OCI-M2 (cell line): Measurements from ENCODE around the gene DOCK2.

Experiments
- DNase-seq: peaks from one replicate; lab custom pipeline; 2025; ENCODE audit not compliant: unreplicated experiment; lab: John Stamatoyannopoulos, UW

DOCK2 gene

DNA sequence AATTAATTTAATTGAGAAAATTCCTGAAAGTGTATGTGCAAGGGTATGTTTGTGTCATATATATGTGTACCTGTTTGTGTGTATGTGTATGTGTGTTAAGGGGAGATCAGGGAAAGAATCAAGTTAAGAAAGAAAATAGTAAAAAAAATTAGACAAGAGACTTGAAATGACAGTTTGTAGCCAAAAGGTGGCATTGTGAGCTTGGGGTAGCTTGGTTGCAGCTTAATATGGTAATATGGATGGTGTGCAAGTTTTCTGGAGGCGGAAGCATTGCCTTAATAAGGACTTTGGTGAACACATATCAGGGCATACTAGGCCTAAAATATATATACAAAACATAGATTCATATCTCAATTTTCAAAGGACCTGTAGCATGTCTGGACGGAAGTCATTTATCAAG is 213.3 kb downstream of the DOCK2 start:
- DNase-seq = no peak

DNA sequence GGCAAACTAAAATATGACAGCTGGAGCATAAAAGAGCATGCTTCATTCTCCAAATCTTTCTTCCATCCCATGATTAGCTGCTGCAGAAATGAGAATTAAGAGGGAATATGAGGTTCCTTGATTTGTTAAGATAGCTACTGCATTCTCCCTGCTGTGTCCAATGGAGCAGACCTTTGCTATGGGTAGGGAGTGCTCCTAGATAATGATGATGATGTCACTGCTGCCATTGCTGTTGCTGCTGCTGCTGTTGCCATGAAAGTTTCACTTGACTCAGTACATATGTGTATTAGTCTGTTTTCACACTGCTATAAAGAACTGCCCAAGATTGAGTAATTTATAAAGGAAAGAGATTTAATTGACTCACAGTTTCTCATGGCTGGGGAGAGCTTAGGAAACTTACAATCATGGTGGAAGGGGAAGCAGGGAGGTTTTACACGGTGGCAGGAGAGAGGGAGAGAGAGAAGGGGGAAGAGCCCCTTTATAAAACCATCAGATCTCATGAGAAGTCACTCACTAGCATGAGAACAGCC is 214.3 kb downstream of the DOCK2 start:
- no peak for DNase-seq

DNA sequence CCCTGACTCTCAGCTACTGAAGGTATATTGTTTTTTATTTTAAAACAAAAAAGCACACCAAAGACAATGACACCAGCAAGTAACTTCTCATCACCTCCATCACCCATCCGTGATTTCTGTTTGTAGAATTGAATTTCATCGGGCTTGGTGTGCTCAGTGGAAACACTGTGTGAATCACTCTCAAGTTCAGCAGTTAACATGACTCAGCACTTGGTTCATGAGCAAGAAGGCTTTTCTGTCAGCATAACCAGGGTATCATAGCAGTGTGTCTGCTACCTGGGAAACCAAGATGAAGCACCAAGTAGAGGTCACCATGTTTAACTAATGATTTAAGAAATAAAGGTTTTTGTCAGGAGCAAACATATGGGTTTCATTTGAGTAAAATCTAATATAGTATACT is 219.5 kb downstream of the DOCK2 start:
- DNase-seq = no peak

DNA sequence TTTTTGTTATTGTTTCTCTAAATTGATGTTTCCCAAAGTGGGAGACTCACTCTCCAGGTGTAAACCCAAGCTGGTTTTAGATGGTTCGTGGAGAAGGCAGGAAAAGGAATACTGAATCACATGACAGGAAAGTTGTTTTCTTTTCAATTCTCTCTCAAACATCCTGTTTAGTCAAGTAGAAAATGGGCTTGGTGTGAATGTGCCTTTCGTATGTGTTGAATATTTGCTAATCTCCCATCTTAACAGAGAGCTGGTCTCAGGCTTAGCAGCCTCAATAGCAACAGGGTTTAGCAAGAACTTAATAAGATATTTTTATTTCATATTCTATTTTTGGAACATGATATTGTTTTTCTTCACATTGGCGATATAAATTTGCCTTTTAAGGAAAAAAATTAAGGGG is 223.5 kb downstream of the DOCK2 start:
- DNase-seq = no peak

DNA sequence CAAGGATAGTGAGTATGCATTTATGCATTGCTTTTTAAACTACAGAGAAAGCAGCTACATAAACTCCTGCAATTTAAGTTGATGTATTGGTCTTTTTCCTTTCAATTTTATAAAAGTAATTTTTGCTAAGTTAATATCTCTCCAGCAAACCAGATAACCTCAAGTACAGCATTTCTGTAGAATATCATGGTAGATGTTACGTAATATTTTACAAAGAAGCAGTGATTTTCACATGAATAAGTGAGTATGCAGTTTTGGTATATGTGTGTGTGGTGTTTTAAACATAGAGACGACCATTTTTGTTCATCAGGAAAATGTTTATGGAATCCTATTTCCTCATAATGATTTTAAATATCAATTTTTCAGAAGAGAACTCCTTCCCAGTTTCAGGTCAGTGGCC is 224.4 kb downstream of the DOCK2 start:
- DNase-seq = no peak

DNA sequence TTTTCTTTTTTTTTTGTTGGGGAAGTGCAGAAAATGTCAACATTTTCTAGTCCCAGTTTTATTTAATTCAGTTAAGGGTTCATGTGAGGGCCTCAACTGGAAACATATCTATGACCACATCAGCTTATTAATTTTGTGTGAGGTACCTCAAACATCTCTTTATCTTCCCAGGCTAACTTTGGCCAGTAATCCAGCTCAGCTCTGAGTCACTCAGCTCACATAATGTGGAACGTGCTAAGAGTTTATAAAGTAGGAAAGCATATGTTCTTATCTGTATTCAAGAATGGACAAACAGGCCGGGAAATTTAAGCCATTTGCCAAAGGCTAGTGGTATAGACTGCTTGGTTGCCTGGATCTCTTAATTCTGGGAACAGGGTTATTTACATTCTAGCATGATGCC is 224.9 kb downstream of the DOCK2 start:
- no peak for DNase-seq

DNA sequence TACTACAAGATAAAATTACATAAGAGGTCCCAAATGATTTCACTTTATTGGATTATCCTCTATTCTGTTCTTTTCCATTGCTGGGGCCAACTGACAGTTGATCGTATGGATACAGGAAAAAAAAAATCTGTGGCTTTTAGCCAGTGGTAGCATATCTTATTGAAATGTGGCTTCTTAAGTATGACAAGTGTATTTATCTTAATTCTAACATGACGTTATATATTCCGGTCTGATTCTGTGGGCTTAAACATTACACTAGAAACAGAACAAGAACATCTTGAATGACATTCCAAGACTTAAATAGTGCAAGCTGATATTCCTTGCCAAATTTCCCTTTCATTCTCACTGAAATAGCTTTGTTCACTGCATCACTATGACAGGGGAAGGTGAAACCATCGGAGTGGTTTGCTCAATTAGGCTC is 225.3 kb downstream of the DOCK2 start:
- DNase-seq = no peak

DNA sequence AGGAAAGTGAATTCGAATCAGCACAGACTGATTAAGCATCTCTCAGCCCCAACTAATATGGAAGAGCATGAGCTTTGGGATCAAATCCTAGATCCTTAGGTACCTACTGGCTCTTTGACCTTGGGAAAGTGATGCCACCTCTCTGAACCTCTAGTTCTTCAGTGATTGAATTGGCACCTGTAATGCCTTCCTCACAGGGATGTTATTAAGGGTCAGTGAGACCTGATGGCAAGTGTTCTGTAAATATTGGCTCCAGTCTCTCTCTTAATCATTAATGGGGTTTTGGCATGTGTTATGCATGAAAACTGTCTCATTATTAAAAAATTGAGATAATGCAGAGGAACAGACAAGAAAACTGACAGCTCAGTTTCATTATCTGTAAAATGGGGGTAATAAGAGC is 227.4 kb downstream of the DOCK2 start:
- no peak for DNase-seq

DNA sequence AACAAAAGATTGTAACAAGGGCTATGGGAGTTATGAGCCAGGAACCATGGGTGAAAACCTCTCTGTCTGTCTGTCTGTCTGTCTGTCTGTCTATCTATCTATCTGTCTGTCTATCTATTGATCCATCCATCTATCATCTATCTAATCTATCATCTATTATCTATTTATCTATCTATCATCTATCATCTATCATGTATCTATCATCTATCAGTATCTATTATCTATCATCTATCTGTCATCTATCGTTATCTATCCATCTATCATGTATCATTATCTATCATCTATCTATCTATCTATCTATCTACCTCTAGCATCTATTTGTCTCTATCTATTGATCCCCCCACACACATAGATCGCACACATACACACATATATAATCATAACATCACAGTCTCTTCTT is 230.3 kb downstream of the DOCK2 start:
- DNase-seq = no peak

DNA sequence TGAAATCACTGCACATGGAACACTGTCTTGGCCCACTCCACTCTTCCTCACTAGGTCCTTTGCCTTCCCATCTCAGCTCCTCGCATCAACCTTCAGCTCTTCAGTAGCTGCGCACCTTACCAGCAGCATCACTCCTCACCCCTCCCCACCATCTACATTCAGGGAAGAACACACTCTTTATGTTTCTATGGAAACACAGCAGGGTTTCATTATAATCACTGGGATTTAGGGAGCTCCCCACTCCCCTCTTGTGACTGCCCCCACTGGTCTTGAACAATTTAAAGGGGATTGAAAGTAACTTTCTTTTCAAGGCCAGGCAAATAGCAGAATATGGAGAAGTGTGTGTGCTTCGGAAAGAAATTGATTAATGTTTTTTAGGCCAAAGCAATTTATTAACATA is 232.0 kb downstream of the DOCK2 start:
- no peak for DNase-seq

DNA sequence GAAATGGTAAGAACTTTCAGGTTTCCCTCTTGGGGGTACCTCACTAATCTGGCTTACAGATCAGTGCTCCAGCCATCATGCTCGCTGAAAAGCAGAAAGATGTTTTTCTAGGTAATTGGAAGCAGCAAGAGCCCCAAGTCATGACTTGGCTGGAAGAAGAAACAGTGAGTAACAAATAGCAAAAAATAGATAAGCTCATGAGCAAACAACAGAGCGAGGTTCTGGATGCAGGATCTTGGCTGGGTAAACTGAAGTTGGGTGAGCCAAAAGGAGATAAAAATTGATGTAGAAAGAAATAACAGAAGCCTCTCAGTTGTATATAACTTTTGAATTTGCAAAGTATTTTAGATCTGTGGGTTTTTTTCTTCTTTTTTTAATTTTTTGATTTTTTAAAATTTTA is 233.1 kb downstream of the DOCK2 start:
- DNase-seq = no peak

DNA sequence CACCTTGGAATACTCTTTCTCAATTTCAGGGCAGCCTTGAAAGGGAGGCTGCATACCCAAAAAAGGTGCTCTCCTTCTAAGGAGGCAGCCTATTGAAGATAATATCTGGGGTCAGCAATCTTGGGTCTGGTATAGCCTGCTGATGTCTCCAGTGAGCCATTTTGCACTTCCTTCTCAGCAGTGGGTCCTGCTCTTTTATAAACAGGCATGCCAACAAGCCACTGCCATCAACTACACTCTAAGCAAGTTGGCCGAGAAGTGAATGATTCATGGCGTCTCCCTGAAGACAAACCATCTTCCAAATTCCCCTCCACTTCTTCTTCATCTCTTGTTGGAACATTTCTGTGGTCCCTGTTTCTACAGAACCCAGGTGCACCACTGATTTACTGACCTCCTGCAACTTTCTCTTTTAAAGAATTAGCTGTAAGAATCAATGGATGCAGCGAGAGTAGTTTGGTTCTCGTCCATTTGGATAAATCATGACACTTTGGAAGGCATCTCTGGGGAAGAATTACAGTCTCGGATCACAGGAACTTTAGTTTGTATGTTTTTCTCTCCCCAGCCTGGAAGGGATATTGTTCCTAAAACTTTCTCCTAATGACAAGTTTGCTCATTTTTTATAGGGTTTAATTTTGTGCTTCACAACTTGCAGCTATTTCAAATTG is 234.9 kb downstream of the DOCK2 start:
- DNase-seq = no peak

DNA sequence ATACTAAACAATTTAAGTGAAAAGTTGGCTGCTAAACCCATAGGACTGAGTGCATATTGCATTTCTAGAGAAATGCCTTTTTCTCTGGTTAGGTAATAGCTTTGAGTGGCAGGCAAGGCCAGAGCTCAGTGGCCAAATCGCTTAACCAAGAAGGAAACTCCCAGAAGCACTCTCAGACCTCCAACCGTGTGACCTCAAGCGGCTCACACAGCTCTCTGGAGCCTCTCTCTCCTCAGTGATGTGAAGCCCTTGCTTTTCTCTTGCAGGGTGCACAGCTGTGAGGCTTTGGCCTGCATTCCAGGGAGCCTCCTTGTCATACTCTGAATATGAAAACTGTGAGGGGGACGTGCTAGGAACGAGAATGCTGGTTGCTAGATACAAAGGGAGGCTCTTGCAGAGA is 236.6 kb downstream of the DOCK2 start:
- DNase-seq = no peak

DNA sequence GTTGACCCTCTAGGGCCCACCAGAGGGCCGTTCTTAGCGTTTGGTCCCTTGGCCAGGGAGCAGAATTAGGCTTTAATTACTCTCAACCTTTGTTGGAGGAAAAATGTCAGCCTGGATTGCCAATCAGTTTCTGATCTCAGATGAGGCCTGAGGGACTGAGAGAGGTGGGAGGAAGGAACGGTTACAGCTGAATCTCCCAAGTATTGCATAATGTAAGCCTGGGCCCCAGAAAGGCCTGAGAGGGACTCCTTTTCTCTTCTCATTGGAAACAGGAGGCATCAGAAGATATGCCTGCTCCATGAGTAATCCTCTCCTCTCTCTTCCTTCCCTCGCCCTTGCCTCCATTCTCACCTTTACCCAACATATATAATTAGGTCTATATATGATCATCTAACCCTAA is 237.5 kb downstream of the DOCK2 start:
- no peak for DNase-seq

DNA sequence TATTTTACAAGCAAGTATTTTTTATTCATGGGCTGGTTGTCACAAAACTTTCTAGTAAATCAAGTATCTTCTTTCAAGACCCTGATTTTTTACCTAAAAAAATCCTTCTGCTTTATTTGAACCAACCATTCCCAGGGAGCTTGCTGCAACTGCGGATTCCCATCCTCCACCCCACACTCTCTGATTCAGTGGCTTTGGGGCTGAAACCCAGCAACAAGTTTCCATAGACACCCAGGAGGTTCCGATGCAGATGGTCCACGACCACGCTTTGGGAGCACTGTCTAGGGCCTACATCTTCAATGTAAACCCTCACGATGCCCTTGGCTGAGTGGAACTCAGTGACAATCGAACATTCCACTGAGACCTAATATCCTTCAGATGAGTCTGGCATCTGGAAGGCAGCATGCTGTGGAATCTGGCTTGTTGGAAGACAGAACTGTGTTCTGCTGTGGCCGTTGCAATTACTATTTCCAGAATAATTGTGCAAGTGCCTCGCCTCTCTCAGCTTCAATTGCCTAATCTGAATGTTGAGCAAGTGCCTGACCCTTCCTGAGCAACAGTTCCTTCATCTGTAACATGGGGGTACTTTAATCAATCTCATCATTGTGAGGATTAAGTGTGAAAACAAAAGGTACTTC is 238.1 kb downstream of the DOCK2 start:
- DNase-seq = no peak

DNA sequence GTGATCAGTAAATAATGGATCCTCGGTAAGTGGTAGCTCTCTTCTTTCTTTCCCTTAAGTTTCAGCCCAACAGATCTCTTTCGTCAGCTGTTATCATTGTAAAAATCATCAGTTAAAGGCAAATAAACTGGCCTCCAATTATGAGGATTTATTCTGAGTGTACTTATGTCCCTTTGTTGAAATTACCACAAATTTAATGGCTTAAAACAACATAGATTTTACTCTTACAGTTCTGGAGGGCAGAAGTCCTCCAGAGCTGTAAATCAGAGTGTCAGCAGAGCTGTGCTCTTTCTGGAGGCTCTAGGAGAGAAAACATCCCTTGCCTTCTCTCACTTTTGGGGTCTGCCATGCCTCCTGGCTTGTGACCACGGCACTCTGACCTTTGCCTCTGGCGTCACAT is 238.7 kb downstream of the DOCK2 start:
- DNase-seq = no peak

DNA sequence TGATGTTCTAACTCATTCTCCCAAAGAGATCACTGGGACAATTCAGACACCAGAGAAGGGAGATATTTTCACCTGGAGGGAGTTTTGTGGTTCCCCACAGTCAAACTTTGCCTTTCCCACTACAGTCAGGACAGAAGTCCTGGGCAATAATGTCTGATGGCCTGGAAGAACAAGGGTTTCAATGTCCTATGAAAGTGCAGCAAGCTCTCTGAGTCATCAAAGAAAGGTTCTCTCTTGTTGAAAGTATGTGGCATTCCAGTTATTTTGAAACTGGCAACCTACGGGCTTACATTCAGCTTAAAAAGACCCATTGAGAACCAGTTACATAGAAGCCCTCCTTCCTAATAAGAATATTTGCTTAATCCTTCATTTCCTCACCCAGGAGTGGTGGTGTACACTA is 239.3 kb downstream of the DOCK2 start:
- DNase-seq = no peak

DNA sequence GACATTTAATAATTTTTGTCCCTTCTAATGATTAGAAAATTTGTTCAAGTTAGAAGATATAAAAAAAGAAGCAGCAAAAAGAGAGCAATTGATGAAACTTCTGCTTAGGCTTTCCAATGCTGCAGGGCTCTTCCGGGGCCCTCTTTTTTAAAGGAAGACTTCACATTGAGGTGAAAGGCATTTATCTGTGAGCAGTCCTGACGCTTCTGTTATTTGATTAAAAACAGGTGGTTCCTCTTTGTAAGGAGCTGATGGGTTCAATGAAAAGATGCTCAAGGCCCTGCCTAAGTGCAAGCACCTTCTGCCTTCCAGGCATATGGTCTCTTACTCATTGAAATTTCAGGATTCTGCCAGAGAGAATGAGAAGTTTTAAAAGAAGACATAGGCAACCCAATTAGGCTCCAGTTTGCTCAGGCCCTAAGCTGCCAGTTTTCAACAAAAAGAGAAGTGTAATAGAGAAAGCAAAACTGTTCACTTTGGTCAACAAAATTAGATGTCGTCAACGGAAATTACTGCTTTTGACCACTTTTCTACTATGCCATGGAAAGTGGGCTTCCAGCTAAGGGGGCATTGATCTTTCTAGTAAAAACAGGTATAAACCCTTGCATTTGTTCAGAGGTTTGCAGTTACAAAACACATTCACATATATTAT is 243.1 kb downstream of the DOCK2 start:
- DNase-seq = no peak

DNA sequence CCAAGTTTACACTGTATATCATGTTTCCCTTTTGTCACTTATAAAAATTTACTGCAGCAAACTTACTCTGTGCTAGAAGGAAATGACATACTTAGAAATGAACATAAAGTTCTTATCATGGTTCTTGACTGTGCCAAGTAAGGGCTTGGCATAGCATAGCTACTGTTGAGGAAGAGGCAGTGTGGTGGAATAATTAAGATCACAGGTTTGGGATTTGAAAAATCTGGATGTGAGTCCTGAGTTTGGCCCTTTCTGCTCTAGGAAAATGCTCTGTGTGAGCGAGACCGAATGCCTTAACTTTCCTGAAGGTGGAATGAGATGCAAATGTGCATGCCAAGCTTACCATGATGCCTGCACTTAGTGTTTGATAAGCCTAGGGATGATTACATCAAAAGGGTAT is 243.7 kb downstream of the DOCK2 start:
- no peak for DNase-seq

DNA sequence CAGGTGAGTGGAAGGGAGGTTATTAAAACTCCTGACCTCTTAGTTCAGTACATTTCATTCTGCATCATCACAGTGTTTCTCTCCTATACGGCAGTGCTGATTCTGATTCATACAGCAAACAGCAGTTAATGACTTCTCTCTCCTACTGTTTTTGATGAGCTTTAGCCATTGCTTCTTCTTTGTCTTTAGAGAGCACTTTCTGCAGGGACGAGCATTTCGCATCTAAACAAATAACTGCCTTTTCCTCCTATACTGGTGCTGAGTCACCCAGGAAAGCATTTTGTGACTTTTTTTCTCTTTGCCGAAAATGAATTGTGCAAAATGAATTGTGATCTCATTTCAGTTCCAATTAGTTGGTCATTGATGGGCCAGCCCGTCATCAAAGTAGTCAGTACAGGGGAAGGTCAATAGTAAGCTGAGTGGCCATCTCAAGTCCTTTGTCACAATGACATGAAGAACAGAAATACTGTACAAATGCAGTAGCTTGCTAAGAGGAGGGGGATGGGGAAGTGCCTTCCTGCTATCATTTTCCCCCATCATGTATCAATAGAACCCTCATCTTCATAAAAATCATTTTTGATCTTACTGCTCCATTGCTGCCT is 244.7 kb downstream of the DOCK2 start:
- DNase-seq = no peak

DNA sequence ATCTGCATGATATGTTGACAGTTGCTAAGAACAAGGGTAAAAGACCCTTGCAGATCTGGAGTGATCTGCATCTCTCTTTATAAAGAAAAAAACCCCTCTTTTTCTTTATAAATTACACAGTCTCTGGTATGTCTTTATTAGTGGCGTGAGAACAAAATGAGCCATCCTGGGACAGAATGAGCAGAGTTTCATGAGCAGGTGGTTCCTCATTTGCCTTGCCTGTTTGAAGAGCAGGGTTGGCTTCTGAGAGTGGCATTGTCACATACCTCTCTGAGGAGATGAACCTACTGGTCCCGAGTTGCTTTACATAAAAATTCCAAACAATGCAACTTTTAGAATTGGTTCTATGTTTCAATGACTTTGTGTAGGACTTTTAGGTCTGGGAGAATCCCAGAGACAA is 249.0 kb downstream of the DOCK2 start:
- DNase-seq = no peak

DNA sequence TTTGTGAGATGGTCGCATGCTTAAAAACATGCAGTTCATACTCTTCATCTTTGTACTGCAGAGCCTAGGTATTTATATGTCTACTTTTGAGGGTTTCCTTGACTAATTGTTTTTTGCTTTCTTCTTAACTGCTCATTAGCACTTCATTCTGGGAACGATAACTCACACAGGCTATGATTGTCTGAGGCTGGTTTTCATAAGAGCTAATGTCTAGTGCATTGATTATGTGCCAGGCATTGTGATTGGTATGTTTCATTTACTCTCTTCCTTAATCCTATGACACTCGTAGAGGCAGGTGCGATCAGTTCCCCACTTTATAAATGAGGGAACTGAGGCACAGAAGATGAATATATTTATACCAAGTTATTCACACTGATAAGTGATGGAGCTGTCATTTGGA is 249.6 kb downstream of the DOCK2 start:
- no peak for DNase-seq
